ENCODE measurements around the gene FOXJ1.

- TF ChIP-seq ZNF70 (CRISPR knock-in tag; IDR thresholded peaks at IDR 0.05) (no peak), ZFP3 (CRISPR knock-in tag; IDR thresholded peaks at IDR 0.05) (no peak), ZFP30 (CRISPR knock-in tag; IDR thresholded peaks at IDR 0.05) (no peak), PATZ1 (CRISPR knock-in tag; IDR thresholded peaks at IDR 0.05; ENCODE audit: borderline replicate concordance) (no peak), CSRNP3 (CRISPR knock-in tag; IDR thresholded peaks at IDR 0.05) (no peak), PPARA (CRISPR knock-in tag; IDR thresholded peaks at IDR 0.05; ENCODE audit: borderline replicate concordance) (no peak), ZNF565 (CRISPR knock-in tag; conservative IDR thresholded peaks at IDR 0.05; ENCODE audit: low read depth) (no peak), ARNTL (CRISPR knock-in tag; IDR thresholded peaks at IDR 0.05; ENCODE audit: borderline replicate concordance, low read depth) (no peak), ISL1 (CRISPR knock-in tag; IDR thresholded peaks at IDR 0.05) (no peak), CREB5 (CRISPR knock-in tag; IDR thresholded peaks at IDR 0.05; ENCODE audit: low read depth) (no peak), GLIS3 (CRISPR knock-in tag; IDR thresholded peaks at IDR 0.05) (no peak), POU6F1 (CRISPR knock-in tag; IDR thresholded peaks at IDR 0.05; ENCODE audit: borderline replicate concordance, low read depth) (no peak), TCF4 (CRISPR knock-in tag; IDR thresholded peaks at IDR 0.05; ENCODE audit: borderline replicate concordance) (no peak)
These were observed 29.1 kb upstream of the FOXJ1 start for GRCh38 chr17:76170114-76170513.

Data from SK-N-SH treated with all-trans-retinoic acid at 6 μM for 48 hours (cell line).